NCI-H1092 treated with DMSO at 0.1 percent for 48 hours (cell line): ENCODE data around the gene BACE1-AS.
"Not testable (repeated sequence)": the region's sequence is repeated elsewhere in the genome, so short reads cannot be mapped to it uniquely, and the experiment has no call there.

Source experiments
- DNase-seq: peaks from one replicate; lab custom pipeline; 2025; lab: John Stamatoyannopoulos, UW

BACE1-AS gene

DNA sequence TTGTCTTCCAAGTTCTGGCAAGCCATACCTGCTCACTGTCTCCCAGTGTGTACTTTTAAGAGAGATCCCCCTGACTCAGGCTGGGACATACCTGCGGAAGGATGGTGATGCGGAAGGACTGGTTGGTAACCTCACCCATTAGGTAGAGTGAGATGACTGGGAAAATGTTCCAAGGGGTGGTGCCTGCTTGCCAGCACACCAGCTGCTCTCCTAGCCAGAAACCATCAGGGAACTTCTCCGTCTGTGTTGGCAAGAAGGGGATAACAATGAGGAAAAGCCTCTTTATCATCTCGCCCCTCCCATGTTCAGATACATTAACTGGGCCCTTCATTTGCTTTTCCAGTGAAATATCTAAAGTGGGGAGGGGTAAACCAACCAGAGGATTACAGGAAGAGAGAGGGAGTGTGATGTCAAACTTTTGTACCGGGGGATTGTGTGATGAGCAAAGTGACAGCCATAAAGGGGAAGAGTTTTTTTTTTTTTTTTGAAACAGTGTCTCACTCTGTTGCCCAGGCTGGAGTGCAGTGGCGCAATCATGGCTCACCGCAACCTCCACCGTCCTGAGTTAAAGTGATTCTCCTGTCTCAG lies at the start of gene BACE1-AS:
Gene BACE1-AS, plus strand, starts transcription at position 538 of the 588 bp plus-strand sequence.
- no peak for DNase-seq

GRCh38 chr11:117248341-117248740 lies 42.8 kb upstream of the BACE1-AS start:
- no peak for DNase-seq

DNA sequence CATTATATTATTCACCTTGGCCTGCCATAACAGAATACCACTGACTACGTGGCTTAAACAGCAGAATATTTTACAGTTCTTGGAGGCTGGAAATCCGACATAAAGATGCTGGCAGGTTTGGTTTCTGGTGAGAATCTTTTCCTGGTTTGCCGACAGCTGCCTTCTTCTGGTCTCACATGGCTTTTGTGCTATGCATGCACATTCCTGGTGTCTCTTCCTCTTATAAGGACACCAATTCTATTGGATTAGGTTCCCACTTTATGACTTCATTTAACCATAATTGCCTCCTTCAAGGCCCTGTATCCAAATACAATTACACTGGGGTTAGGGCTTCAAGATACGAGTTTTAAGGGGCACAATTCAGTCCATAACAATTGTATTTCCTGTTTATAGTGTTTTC lies 41.6 kb upstream of the BACE1-AS start:
- no peak for DNase-seq

DNA sequence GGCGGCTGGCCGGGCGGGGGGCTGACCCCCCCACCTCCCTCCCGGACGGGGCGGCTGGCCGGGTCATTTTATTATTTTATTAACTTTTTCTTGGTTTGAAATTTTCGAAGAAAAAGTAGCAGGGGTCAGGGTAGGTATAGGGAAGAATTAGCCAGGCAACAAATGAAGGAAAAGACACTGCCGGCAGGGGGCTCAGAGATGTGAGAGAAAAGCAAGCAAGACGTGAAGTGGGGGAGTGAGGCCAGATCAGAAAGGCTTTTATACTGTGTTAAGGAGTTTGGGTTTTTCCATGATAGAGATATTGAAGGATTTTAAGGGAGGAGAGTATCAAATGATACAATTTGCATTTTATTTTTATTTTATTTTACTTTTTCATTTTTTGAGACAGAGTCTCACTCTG lies 39.6 kb upstream of the BACE1-AS start:
- no peak for DNase-seq

GRCh38 chr11:117255966-117256365 lies 35.2 kb upstream of the BACE1-AS start:
- no peak for DNase-seq

GRCh38 chr11:117256573-117256972 lies 34.6 kb upstream of the BACE1-AS start:
- DNase-seq, result no peak

- DNase-seq, result no peak
Observed at GRCh38 chr11:117258576-117258975, 32.6 kb upstream of the BACE1-AS start.

- no peak for DNase-seq
Observed at GRCh38 chr11:117259417-117259816, 31.7 kb upstream of the BACE1-AS start.

DNA sequence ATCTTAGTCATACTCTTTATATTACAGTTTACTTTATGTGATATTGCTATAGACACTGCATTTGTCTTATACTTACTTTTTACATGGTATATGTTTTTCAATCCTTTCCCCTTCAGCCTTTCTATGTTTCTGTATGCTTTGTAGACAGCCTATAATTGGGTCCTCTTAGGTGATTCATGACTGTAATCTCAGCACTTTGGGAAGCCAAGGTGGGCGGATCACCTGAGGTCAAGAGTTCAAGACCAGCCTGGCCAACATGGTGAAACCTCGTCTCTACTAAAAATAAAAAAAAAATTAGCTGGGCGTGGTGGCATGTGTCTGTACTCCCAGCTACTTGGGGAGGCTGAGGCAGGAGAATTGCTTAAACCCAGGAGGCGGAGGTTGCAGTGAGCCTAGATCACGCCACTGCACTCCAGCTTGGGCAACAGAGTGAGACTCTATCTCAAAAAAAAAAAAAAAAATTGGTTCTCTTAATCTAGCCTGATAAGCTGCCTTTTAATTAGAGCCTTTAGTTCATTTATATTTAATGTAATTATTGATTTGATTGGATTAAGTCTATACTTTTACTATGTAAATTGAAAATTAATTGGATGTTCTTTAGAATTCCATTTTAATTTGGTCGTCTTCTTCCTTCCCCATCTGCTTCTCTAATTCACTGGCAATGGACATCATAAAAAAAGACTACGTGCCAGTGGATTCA lies 26.4 kb upstream of the BACE1-AS start:
- not testable (repeated sequence) for DNase-seq

- DNase-seq, result no peak
Observed at GRCh38 chr11:117265745-117266144, 25.4 kb upstream of the BACE1-AS start.

- DNase-seq, result no peak
Observed at GRCh38 chr11:117269856-117270255, 21.3 kb upstream of the BACE1-AS start.

DNA sequence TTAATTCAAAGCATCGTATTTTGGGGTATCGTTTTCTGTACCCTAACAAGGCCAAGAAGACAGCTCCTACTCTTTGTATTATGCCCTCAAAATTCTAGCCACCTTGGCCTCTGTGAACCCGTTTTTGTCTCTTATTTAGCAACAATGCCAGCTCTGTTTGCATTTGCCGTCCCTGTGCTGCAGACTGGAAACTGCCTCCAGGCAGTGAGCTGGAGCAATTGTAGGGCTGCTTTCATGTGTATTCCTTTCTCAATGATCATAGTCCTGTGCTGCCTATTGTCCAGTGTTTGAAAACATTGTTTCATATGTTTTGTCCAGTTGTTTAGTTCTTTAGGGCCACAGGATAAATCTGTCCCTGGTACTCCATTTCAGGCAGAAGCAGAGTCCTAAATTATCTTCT lies 19.9 kb upstream of the BACE1-AS start:
- DNase-seq, result no peak

- not testable (repeated sequence) for DNase-seq
Observed at GRCh38 chr11:117272175-117272574, 19.0 kb upstream of the BACE1-AS start.

DNA sequence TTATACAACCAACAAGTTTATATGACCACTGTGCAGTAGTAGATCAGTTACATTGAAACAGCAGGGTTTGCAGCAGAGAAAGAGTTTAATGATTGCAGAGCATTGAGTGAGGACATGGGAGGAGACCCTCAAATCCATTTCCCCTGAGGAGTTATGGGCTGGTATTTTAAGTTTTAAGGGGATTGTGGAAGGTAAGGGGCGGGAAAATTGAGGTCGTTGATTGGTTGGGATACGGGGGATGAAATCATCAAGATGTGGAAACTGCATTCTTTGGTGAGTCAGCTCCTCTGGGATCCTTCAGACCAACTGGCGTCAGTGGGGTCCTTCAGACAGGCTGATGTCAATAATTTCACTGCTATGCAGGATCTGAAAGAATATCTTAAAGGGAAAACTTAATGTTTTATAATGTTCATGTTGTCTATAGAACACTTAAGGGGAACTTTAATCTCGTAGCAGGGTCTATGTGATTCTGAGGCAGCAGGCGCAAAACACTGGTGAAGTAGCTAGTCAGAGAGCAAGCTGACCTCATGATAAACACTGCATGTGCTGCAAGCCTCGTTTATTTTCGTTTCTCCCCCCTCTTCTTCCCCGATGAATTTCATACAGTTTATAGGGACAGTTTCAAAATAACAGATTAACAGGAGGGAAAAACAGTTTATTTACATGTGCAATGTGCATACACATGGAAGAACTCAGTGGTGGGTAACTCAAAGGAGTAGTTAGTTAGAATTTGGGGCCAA lies 17.4 kb upstream of the BACE1-AS start:
- no peak for DNase-seq

GRCh38 chr11:117278347-117278746 lies 12.8 kb upstream of the BACE1-AS start:
- DNase-seq, result no peak

DNA sequence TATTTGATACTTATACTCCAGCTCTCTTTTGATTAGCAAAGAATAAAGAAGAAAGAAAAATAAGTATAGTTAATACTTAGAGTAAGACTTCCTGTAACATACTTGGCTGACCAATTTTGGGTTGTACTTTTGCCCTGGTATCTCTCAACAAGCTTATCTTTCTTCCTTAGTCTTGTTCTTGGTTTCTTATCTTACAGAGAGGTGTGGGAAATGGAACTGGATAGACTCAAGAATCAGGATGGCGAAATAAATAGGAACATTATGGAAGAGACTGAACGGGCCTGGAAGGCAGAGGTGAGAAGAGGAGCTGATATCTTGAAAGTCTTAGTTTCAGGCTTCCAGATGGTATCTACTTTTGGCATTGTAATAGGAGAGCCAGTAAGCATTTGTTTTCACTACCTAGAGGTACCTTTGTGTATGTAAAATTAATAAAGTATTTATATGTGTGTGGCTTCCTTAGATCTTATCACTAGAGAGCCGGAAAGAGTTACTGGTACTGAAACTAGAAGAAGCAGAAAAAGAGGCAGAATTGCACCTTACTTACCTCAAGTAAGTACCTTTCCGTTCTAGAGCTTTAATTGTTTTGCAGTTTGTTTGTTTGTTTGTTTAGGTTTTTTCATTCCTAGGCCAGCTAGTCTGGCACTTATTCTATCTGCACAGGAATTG lies 11.3 kb upstream of the BACE1-AS start:
- no peak for DNase-seq

DNA sequence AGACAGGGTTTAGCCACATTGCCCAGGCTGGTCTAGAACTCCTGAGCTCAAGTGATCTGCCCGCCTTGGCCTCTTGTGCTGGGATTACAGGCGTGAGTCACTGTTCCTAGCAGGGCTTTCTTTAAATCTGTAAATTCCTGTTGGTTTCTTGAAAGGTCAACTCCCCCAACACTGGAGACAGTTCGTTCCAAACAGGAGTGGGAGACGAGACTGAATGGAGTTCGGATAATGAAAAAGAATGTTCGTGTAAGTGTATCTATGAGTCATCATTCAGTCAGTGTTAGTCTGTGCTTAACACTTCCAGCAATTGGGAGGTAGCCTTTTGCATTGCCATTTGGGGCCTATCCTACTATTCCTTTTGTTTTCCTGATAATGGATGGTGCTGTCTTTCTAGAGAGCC lies 10.0 kb upstream of the BACE1-AS start:
- no peak for DNase-seq

GRCh38 chr11:117281869-117282268 lies 9.3 kb upstream of the BACE1-AS start:
- no peak for DNase-seq

GRCh38 chr11:117282956-117283355 lies 8.2 kb upstream of the BACE1-AS start:
- DNase-seq, result no peak

- no peak for DNase-seq
Observed at GRCh38 chr11:117284053-117284452, 7.1 kb upstream of the BACE1-AS start.

- DNase-seq, result no peak
Observed at GRCh38 chr11:117286588-117286987, 4.6 kb upstream of the BACE1-AS start.

DNA sequence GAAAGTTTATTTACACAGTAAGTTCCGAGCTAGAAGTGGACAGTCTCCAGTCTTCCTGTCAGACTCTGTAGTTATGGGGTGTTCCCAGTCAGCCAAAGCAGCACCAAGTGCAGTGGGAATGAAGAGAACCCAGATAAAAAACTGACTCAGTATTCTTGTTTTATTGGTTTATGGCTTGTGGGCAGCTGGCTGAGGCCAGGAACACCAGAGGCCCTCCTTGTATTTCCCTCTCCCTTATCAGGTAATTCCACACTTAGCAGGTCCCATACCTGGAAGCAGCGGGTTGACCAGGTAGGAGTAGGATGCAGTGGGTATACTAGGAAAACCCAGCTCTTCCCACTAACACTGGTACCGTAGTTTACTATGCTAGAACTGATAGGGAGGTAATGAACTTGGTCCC lies 3.5 kb upstream of the BACE1-AS start:
- DNase-seq, result no peak

- DNase-seq, result no peak
Observed at GRCh38 chr11:117289795-117290194, 1.4 kb upstream of the BACE1-AS start.
